Muscle of back (tissue), 13 donors: Measurements from ENCODE around the gene STX11. TPM values are rescaled to one million over a fixed set of nuclear protein-coding genes. Genes with fewer than 3 reads are reported as not detected.
"Not testable (repeated sequence)": the region's sequence is repeated elsewhere in the genome, so short reads cannot be mapped to it uniquely, and the experiment has no call there.

Experiments used
- DNase-seq, 3 donors: peaks; one replicate each; pipeline versions ENCODE4 v3.0.0 to v3.0.0-alpha.2; 2013
- long read RNA-seq, 9 donors: transcript quantifications; one replicate each; lab custom pipeline, GENCODE V29; 2026
- polyA plus RNA-seq, 10 donors: library from polyadenylated mRNA; unstranded; fragments of 120-200 nt; gene quantifications; one replicate each; pipeline ENCODE4 v1.2.1, GENCODE V29; 2013; ENCODE audit not compliant: insufficient read length in 10 of 10

The STX11 gene
- 1 to 10 TPM in 9 of 10 donors, under 1 TPM in 1; 0.88 to 4.1 (median 2.4) TPM for polyA plus RNA-seq
- long read RNA-seq, donor 1, result 0 reads
- long read RNA-seq, donor 2, partial matches to known transcripts, result 0 of 2 reads
- long read RNA-seq, donor 2, other reads (novel, unspliced or antisense), result 0 of 2 reads
- long read RNA-seq, donor 3, result 0 reads
- long read RNA-seq, donor 4, result 0 reads
- long read RNA-seq, donor 5, partial matches to known transcripts, result 0 of 2 reads
- long read RNA-seq, donor 5, other reads (novel, unspliced or antisense), result 0 of 2 reads
- long read RNA-seq, donor 6, partial matches to known transcripts, result 0 of 1 reads
- long read RNA-seq, donor 6, other reads (novel, unspliced or antisense), result 0 of 1 reads
- long read RNA-seq, donor 7, partial matches to known transcripts, result 0 of 2 reads
- long read RNA-seq, donor 7, other reads (novel, unspliced or antisense), result 0 of 2 reads
- long read RNA-seq, donor 8, partial matches to known transcripts, result 0 of 2 reads
- long read RNA-seq, donor 8, other reads (novel, unspliced or antisense), result 0 of 2 reads
- long read RNA-seq, donor 9, result 0 reads

GRCh38 chr6:144149894-144150709, at the start of gene STX11:
STX11 (plus strand) TSS chr6:144150517; CDS start chr6:144186628, 36,111 bp downstream.
- peak; percentile 45 to 88 (median 78) for DNase-seq

- DNase-seq, result no peak
These were observed 47.2 kb upstream of the STX11 start for GRCh38 chr6:144103026-144103563.

GRCh38 chr6:144104488-144104887, 45.8 kb upstream of the STX11 start:
- DNase-seq, result no peak

- DNase-seq, result peak; percentile 78 to 87 (median 80)
These were observed 45.3 kb upstream of the STX11 start for GRCh38 chr6:144104898-144105487.

GRCh38 chr6:144106206-144106605, 44.1 kb upstream of the STX11 start:
- no peak for DNase-seq

- DNase-seq, result no peak
These were observed 40.1 kb upstream of the STX11 start for GRCh38 chr6:144110210-144110609.

GRCh38 chr6:144113366-144113765, 37.0 kb upstream of the STX11 start:
- DNase-seq, result no peak

- no peak for DNase-seq
These were observed 35.1 kb upstream of the STX11 start for GRCh38 chr6:144115219-144115618.

GRCh38 chr6:144119376-144119775, 30.9 kb upstream of the STX11 start:
- no peak for DNase-seq

- no peak for DNase-seq
These were observed 27.5 kb upstream of the STX11 start for GRCh38 chr6:144122861-144123260.

GRCh38 chr6:144123421-144123820, 26.9 kb upstream of the STX11 start:
- DNase-seq, result no peak

- no peak for DNase-seq
These were observed 26.5 kb upstream of the STX11 start for GRCh38 chr6:144123836-144124235.

GRCh38 chr6:144127097-144127496, 23.2 kb upstream of the STX11 start:
- DNase-seq, result no peak

GRCh38 chr6:144129469-144129868, 20.8 kb upstream of the STX11 start:
- no peak for DNase-seq

GRCh38 chr6:144131248-144131709, 19.0 kb upstream of the STX11 start:
- DNase-seq, result peak in 1 of 3 donors; percentile 43

GRCh38 chr6:144132167-144132690, 18.1 kb upstream of the STX11 start:
- DNase-seq, result not testable (repeated sequence)

- DNase-seq, result no peak
These were observed 17.0 kb upstream of the STX11 start for GRCh38 chr6:144133225-144133821.

- DNase-seq, result peak in 1 of 3 donors; percentile 41
These were observed 16.1 kb upstream of the STX11 start for GRCh38 chr6:144134176-144134575.

GRCh38 chr6:144134737-144135136, 15.6 kb upstream of the STX11 start:
- DNase-seq, result no peak

- no peak for DNase-seq
These were observed 11.8 kb upstream of the STX11 start for GRCh38 chr6:144138542-144138941.

GRCh38 chr6:144139817-144140216, 10.5 kb upstream of the STX11 start:
- DNase-seq, result no peak
